Measurements from ENCODE around the gene SORCS3. TPM values are rescaled to one million over a fixed set of nuclear protein-coding genes. Genes with fewer than 3 reads are reported as not detected.

Gene SORCS3
- total and polyA plus RNA-seq, 2 of the 4 experiments (the other 2 are of a cell fraction): not detected

GRCh38 chr10:105284476-105285215 is 643.6 kb downstream of the SORCS3 start:
- no TSS peak for BruUV-seq (replicated peaks)
- H3K4ac ChIP-seq (ENCODE audit: low read depth, low read length): no peak overlapping the region
- no peak overlapping the region for H3K14ac ChIP-seq (replicated peaks; ENCODE audit: low read depth, low read length)
- H3K27me3 ChIP-seq (ENCODE audit: control insufficient read depth, insufficient read depth, low read length): no peaks in the 10 kb centered on the region
- H3K4me2 ChIP-seq (ENCODE audit: low read depth, low read length): no peak overlapping the region
- no peak overlapping the region for H2BK120ac ChIP-seq (ENCODE audit: low read depth, low read length)
- H4K91ac ChIP-seq (ENCODE audit: insufficient read depth, low read depth, low read length): no peak overlapping the region
- H2AFZ ChIP-seq (replicated peaks; ENCODE audit: low read length, poor library complexity): no peak overlapping the region
- peaks cover 1% of the 10 kb centered on the region; the same call in 1 of the 2 replicates for H3K9me3 ChIP-seq (ENCODE audit: control insufficient read depth, insufficient read depth, low read length)
- H3K4me3 ChIP-seq (ENCODE audit: insufficient read depth, low read depth, low read length): no peak overlapping the region
- ATAC-seq (ENCODE audit: low read depth) (no peak), DNase-seq (no peak)
- no peak overlapping the region for H3K23ac ChIP-seq (ENCODE audit: low read depth, low read length)
- TF ChIP-seq RFX5 (IDR thresholded peaks at IDR 0.05; ENCODE audit: low read depth, low read length) (no peak), RCOR1 (IDR thresholded peaks at IDR 0.05; ENCODE audit: insufficient replicate concordance, low read length) (no peak), BHLHE40 (IDR thresholded peaks at IDR 0.05; ENCODE audit: low read depth, low read length) (no peak), CHD1 (IDR thresholded peaks at IDR 0.05; ENCODE audit: low read depth, low read length) (no peak), ELK1 (IDR thresholded peaks at IDR 0.05; ENCODE audit: borderline replicate concordance, low read depth, low read length) (no peak), MAZ (IDR thresholded peaks at IDR 0.05; ENCODE audit: borderline replicate concordance, low read depth, low read length) (no peak), POLR2A (IDR thresholded peaks at IDR 0.05; ENCODE audit: low read depth, low read length) (no peak), RAD21 (IDR thresholded peaks at IDR 0.05; ENCODE audit: low read length) (no peak), MXI1 (IDR thresholded peaks at IDR 0.05; ENCODE audit: borderline replicate concordance, low read depth, low read length) (no peak), CEBPB (IDR thresholded peaks at IDR 0.05; ENCODE audit: low read depth, low read length) (no peak), SMC3 (IDR thresholded peaks at IDR 0.05; ENCODE audit: low read depth, low read length) (no peak), FOS (IDR thresholded peaks at IDR 0.05; ENCODE audit: low read depth, low read length) (no peak), USF2 (IDR thresholded peaks at IDR 0.05; ENCODE audit: low read depth, low read length) (no peak), MAFK (IDR thresholded peaks at IDR 0.05; ENCODE audit: low read depth, low read length) (no peak), CTCF (conservative IDR thresholded peaks at IDR 0.05; ENCODE audit: low read depth, low read length) (no peak), NFE2L2 (IDR thresholded peaks at IDR 0.05; ENCODE audit: low read depth, low read length) (no peak)
- H3K9me1 ChIP-seq (ENCODE audit: insufficient read depth, low read length): no peaks in the 10 kb centered on the region
- H3K18ac ChIP-seq (ENCODE audit: low read depth, low read length): no peak overlapping the region
- no peak overlapping the region for H3K56ac ChIP-seq (ENCODE audit: extremely low read depth, insufficient read depth, low read length)
- H4K5ac ChIP-seq (ENCODE audit: low read depth, low read length): no peak overlapping the region
- H4K8ac ChIP-seq (ENCODE audit: low read depth in 2 of 2, low read length in 2 of 2): no peak overlapping the region
- POLR2A ChIA-PET (ENCODE audit: unreplicated experiment): no interaction called here
- H2AK9ac ChIP-seq (replicated peaks; ENCODE audit: low read depth, low read length, poor library complexity): no peak overlapping the region
- no peak overlapping the region for H3K9ac ChIP-seq (ENCODE audit: low read depth, low read length)
- H3K36me3 ChIP-seq (ENCODE audit: control insufficient read depth, insufficient read depth, low read length): no peaks in the 10 kb centered on the region
- H2AK5ac ChIP-seq (ENCODE audit: low read depth, low read length): no peak overlapping the region
- dilution Hi-C loops (cut with HindIII; ENCODE audit: low sequenced_read_pairs, unreplicated experiment): no loop called here
- WGBS, 2 experiments (ENCODE audit: extremely low coverage in 2 of 2, insufficient read length in 1 of 2): 0% methylated on average over 1 of the region's 1 CpG; no CpG with 5 or more reads in 1 of the 2 experiments
- no peak overlapping the region for H2BK5ac ChIP-seq (ENCODE audit: low read depth, low read length, poor library complexity, severe bottlenecking)
- no peaks in the 10 kb centered on the region for H3K79me1 ChIP-seq (ENCODE audit: low read depth in 1 of 2, low read length in 2 of 2)
- H2BK15ac ChIP-seq (ENCODE audit: low read depth, low read length): no peak overlapping the region
- intact Hi-C loops (cut with micrococcal nuclease): no loop called here
- H2BK20ac ChIP-seq (ENCODE audit: low read depth, low read length): no peak overlapping the region
- no peak overlapping the region for H3K27ac ChIP-seq (ENCODE audit: insufficient read depth, low read length)
- CTCF ChIA-PET: no interaction called here
- H4K20me1 ChIP-seq (ENCODE audit: insufficient read depth, low read length): no peaks in the 10 kb centered on the region
- in situ Hi-C loops (cut with MboI; ENCODE audit: low sequenced_read_pairs): no loop called here
- H3K4me1 ChIP-seq (ENCODE audit: control insufficient read depth, insufficient read depth, low read length): no peaks in the 10 kb centered on the region

All from IMR-90 (cell line).